Measurements from ENCODE around the gene PBLD. TPM values are rescaled to one million over a fixed set of nuclear protein-coding genes. Genes with fewer than 3 reads are reported as not detected.

Gene PBLD
- total RNA-seq, 1 experiment from 2014 or later: 11.7 TPM

- DNase-seq (ENCODE audit: low read depth, low spot score): no peak
- H3K27me3 ChIP-seq (ENCODE audit: control insufficient read depth, insufficient read depth, low read length): no peaks in the 10 kb centered on the region
- no peak overlapping the region for H3K27ac ChIP-seq (ENCODE audit: low read length)
- no peaks in the 10 kb centered on the region for H3K4me1 ChIP-seq (ENCODE audit: control insufficient read depth, insufficient read depth, low read length)
- ChIA-PET POLR2A (interaction anchor here (0.6 kb wide), 1 partner anchor 89 kb away, joined by 3 read pairs; no protein-coding TSS in a partner anchor), CTCF (no interaction called here)
- no peaks in the 10 kb centered on the region for H3K36me3 ChIP-seq (ENCODE audit: control insufficient read depth, insufficient read depth, low read length)
- no peak for ATAC-seq
- no peak overlapping the region for H3K4me3 ChIP-seq (ENCODE audit: low read depth in 2 of 2, low read length in 2 of 2)
- in situ Hi-C loops (cut with HindIII; ENCODE audit: low pct_unique_long_range_greater_than_20kb, low sequenced_read_pairs): no loop called here
- intact Hi-C loops (cut with micrococcal nuclease; ENCODE audit: unreplicated experiment): no loop called here
- H3K9me3 ChIP-seq (ENCODE audit: control insufficient read depth, insufficient read depth, low read depth, low read length): no peaks in the 10 kb centered on the region
- no peak for TF ChIP-seq CTCF (IDR thresholded peaks at IDR 0.05)
- TF ChIP-seq TCF7L2 (IDR thresholded peaks at IDR 0.05; ENCODE audit: low read depth, low read length): no peak
- TF ChIP-seq POLR2AphosphoS5 (IDR thresholded peaks at IDR 0.05; ENCODE audit: low read depth, low read length): no peak
- no peak for TF ChIP-seq SIN3A (IDR thresholded peaks at IDR 0.05; ENCODE audit: borderline replicate concordance, insufficient read depth, low read depth, low read length)
- TF ChIP-seq REST (IDR thresholded peaks at IDR 0.05; ENCODE audit: insufficient read depth in 1 of 2, low read depth in 2 of 2, low read length in 1 of 2): no peak
- BruUV-seq (replicated peaks): no TSS peak
These were observed 59.9 kb downstream of the PBLD start for GRCh38 chr10:68272833-68273232.

GRCh38 chr10:68271196-68271882 lies 61.4 kb downstream of the PBLD start:
- no peak for ATAC-seq
- H3K27me3 ChIP-seq (ENCODE audit: control insufficient read depth, insufficient read depth, low read length): no peaks in the 10 kb centered on the region
- no peaks in the 10 kb centered on the region for H3K4me1 ChIP-seq (ENCODE audit: control insufficient read depth, insufficient read depth, low read length)
- ChIA-PET POLR2A (no interaction called here), CTCF (interaction anchor here (0.5 kb wide), 1 partner anchor 949 kb away, joined by 9 read pairs; the partner anchor contains the start of gene HKDC1)
- H3K36me3 ChIP-seq (ENCODE audit: control insufficient read depth, insufficient read depth, low read length): no peaks in the 10 kb centered on the region
- no peaks in the 10 kb centered on the region; the same call in 1 of the 2 replicates for H3K9me3 ChIP-seq (ENCODE audit: control insufficient read depth, insufficient read depth, low read depth, low read length)
- intact Hi-C loops (cut with micrococcal nuclease; ENCODE audit: unreplicated experiment): no loop called here
- BruUV-seq (replicated peaks): no TSS peak
- H3K27ac ChIP-seq (ENCODE audit: low read length): no peak overlapping the region
- no peak for DNase-seq (ENCODE audit: low read depth, low spot score)
- no peak for TF ChIP-seq SIN3A (IDR thresholded peaks at IDR 0.05; ENCODE audit: borderline replicate concordance, insufficient read depth, low read depth, low read length)
- TF ChIP-seq TCF7L2 (IDR thresholded peaks at IDR 0.05; ENCODE audit: low read depth, low read length): no peak
- no peak for TF ChIP-seq POLR2AphosphoS5 (IDR thresholded peaks at IDR 0.05; ENCODE audit: low read depth, low read length)
- TF ChIP-seq REST (IDR thresholded peaks at IDR 0.05; ENCODE audit: insufficient read depth in 1 of 2, low read depth in 2 of 2, low read length in 1 of 2): no peak
- TF ChIP-seq CTCF (IDR thresholded peaks at IDR 0.05): no peak
- no peak overlapping the region for H3K4me3 ChIP-seq (ENCODE audit: low read depth in 2 of 2, low read length in 2 of 2)
- in situ Hi-C loops (cut with HindIII; ENCODE audit: low pct_unique_long_range_greater_than_20kb, low sequenced_read_pairs): no loop called here

Measured in Panc1 (cell line).